Measurements from ENCODE around the gene NRDE2.

The NRDE2 gene

GRCh38 chr14:90296641-90297040 is 35.1 kb downstream of the NRDE2 start:
- Histone ChIP-seq H3K4me1 (ENCODE audit: insufficient read depth, low read length) (no peaks in the 10 kb centered on the region), H3K36me3 (ENCODE audit: insufficient read depth, low read length) (peaks cover 5% of the 10 kb centered on the region), H3K9ac (ENCODE audit: low read depth, low read length) (no peak overlapping the region), H3K9me3 (ENCODE audit: control insufficient read depth, insufficient read depth, low read length) (no peaks in the 10 kb centered on the region)

GRCh38 chr14:90295870-90296516 is 35.7 kb downstream of the NRDE2 start:
- H3K36me3 ChIP-seq (ENCODE audit: insufficient read depth, low read length): peaks cover 5% of the 10 kb centered on the region
- no peaks in the 10 kb centered on the region for H3K4me1 ChIP-seq (ENCODE audit: insufficient read depth, low read length)
- H3K9me3 ChIP-seq (ENCODE audit: control insufficient read depth, insufficient read depth, low read length): no peaks in the 10 kb centered on the region
- H3K9ac ChIP-seq (ENCODE audit: low read depth, low read length): no peak overlapping the region

DNA sequence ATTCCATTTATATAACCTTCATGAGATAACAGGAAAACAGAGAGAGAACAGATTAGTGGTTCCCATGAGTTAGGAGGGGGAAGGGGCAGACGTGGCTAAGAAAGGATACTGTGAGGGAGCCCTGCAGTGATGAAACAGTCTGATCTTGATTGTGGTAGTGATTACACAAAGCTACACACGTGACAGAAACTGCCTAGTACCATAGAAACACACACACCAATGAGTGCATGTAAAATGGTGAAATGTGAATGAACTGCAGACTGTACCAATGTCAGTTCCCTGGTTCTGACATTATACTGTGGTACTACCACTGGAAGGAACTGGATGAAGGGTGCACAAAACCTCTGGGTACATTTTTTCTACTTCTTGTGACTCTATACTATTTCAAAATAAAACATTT is 36.9 kb downstream of the NRDE2 start:
- Histone ChIP-seq H3K9me3 (ENCODE audit: control insufficient read depth, insufficient read depth, low read length) (no peaks in the 10 kb centered on the region), H3K36me3 (ENCODE audit: insufficient read depth, low read length) (peaks cover 5% of the 10 kb centered on the region; the same call in 1 of the 2 replicates), H3K4me1 (ENCODE audit: insufficient read depth, low read length) (no peaks in the 10 kb centered on the region), H3K9ac (ENCODE audit: low read depth, low read length) (no peak overlapping the region)

GRCh38 chr14:90293766-90294730 is 37.7 kb downstream of the NRDE2 start:
- Histone ChIP-seq H3K36me3 (ENCODE audit: insufficient read depth, low read length) (peaks cover 5% of the 10 kb centered on the region; the same call in 1 of the 2 replicates), H3K9ac (ENCODE audit: low read depth, low read length) (no peak overlapping the region)

DNA sequence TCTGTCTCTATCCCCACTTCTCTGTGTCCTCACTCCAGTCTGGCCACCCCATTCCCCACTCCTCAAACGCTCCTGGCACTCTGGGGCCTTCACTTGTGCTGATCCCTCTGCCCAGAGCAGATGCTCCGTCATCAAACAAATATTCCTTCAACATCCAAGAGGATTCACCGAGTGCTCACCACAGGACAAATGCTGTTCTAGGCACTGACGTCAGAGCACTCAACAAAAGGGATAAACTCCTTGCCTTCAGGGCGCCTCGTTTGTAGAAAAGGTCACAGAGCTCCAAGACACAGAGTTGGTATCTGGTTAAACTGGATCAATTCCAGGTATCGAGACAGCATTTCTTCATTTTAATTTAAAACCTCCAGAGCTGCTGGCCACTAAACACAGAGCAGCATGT is 40.0 kb downstream of the NRDE2 start:
- H3K4me1 ChIP-seq (ENCODE audit: insufficient read depth, low read length): no peaks in the 10 kb centered on the region
- no peaks in the 10 kb centered on the region for H3K9me3 ChIP-seq (ENCODE audit: control insufficient read depth, insufficient read depth, low read length)
- H3K36me3 ChIP-seq (ENCODE audit: insufficient read depth, low read length): peaks cover 5% of the 10 kb centered on the region; the same call in 1 of the 2 replicates

More at GRCh38 chr14:90293766-90294730, 37.7 kb downstream of the NRDE2 start:
- H3K4me1 ChIP-seq (ENCODE audit: insufficient read depth, low read length): no peaks in the 10 kb centered on the region
- no peaks in the 10 kb centered on the region for H3K9me3 ChIP-seq (ENCODE audit: control insufficient read depth, insufficient read depth, low read length)

GRCh38 chr14:90290337-90291011 is 41.3 kb downstream of the NRDE2 start:
- Histone ChIP-seq H3K4me1 (ENCODE audit: insufficient read depth, low read length) (no peaks in the 10 kb centered on the region), H3K9ac (ENCODE audit: low read depth, low read length) (no peak overlapping the region), H3K36me3 (ENCODE audit: insufficient read depth, low read length) (peaks cover 3% of the 10 kb centered on the region), H3K9me3 (ENCODE audit: control insufficient read depth, insufficient read depth, low read length) (no peaks in the 10 kb centered on the region)

More for the DNA sequence above, 40.0 kb downstream of the NRDE2 start:
- H3K9ac ChIP-seq (ENCODE audit: low read depth, low read length): no peak overlapping the region

DNA sequence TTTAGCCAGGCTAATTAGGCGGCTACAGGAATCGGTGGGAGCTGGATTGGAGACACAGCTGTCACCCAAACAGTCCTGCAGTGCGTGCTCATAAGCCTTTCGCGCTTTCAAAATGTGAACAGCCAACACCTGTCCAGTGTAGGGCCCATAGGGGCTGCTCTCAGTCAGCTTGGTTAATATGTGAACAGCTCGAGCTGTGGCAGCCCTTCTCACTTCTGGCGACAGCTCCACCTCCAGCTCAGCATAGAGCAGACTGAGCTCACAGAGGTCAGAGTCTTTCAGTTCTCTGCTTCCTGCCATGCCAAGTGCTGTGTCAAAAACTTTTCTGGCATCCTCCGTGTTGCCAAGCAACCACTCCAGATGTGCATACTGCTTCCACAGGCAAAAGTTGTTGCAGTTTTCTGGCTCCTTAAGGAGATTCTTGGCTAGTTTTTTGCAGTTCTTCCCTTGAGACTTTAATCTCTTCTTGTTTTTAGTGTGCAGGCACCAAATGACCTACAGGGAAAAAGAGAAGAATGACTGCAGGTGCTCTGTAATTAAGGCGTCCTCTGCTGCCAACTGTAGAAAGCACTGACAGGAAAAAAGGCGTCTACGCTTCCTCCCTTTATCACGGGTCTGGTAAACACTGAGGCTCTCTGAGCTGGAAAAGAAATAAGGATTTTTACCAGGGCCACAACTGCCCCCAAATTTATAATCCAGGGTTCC is 42.9 kb downstream of the NRDE2 start:
- Histone ChIP-seq H3K9ac (ENCODE audit: low read depth, low read length) (no peak overlapping the region), H3K36me3 (ENCODE audit: insufficient read depth, low read length) (peaks cover 3% of the 10 kb centered on the region), H3K9me3 (ENCODE audit: control insufficient read depth, insufficient read depth, low read length) (no peaks in the 10 kb centered on the region), H3K4me1 (ENCODE audit: insufficient read depth, low read length) (no peaks in the 10 kb centered on the region)

DNA sequence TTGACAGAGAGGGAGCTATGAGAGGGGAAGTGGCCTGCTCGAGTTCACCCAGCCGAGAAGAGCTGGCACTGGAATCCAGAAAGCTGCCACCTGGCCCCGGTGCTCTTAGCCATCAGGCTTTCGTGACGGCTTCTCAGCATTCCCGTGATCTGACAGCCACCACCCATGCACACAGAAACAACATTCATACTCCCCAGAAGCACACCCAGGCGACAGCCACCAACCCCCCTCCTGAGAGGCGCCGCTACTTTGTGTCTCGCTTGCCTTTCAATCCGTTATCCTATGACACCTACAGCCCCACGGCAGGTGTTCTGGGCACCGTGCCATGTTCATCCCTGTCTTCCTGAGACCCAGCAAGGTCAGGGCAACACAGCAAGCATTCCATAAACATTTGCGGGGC is 44.0 kb downstream of the NRDE2 start:
- Histone ChIP-seq H3K36me3 (ENCODE audit: insufficient read depth, low read length) (peaks cover 3% of the 10 kb centered on the region), H3K4me1 (ENCODE audit: insufficient read depth, low read length) (no peaks in the 10 kb centered on the region), H3K9me3 (ENCODE audit: control insufficient read depth, insufficient read depth, low read length) (no peaks in the 10 kb centered on the region)

DNA sequence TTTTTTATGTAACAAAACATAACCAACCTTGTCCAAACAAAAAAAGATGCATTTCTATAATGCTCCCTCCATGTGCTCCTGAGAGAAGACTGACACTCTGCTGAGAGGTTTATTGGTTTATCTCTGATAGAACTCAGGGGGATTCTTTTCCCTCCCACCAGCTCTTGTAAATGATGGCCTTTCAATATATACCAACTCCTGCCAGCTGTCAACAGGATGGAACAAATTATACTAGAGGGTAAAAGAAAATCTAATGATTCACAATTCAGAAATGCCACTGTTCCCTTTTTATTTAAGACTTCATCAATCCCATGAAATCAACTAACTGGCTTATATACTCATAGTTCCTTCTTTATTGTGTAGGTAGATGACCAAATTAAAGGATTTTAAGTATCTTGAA is 50.0 kb downstream of the NRDE2 start:
- Histone ChIP-seq H3K9me3 (ENCODE audit: control insufficient read depth, insufficient read depth, low read length) (no peaks in the 10 kb centered on the region), H3K4me1 (ENCODE audit: insufficient read depth, low read length) (no peaks in the 10 kb centered on the region), H3K36me3 (ENCODE audit: insufficient read depth, low read length) (no peaks in the 10 kb centered on the region; the same call in none of the 2 replicates), H3K9ac (ENCODE audit: low read depth, low read length) (no peak overlapping the region)

More for the DNA sequence above, 44.0 kb downstream of the NRDE2 start:
- no peak overlapping the region for H3K9ac ChIP-seq (ENCODE audit: low read depth, low read length)

DNA sequence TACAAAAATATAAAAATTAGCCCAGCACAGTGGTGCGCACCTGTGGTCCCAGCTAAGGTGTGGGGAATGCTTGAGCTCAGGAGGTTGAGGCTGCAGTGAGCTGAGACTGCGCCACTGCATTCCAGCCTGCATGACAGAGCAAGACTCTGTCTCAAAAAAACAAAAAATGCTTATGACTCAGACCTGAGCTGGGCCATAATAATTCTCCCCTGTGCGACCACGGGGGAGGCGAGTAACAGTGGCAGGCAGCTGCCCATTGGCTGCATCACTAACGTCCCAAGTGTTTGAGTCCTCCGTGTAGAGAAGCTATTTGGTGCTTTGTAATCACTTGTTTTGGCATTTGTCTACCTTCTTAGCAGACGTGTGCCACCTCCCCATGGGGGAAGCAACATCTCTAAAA is 50.5 kb downstream of the NRDE2 start:
- Histone ChIP-seq H3K9me3 (ENCODE audit: control insufficient read depth, insufficient read depth, low read length) (no peaks in the 10 kb centered on the region), H3K36me3 (ENCODE audit: insufficient read depth, low read length) (no peaks in the 10 kb centered on the region; the same call in none of the 2 replicates), H3K4me1 (ENCODE audit: insufficient read depth, low read length) (no peaks in the 10 kb centered on the region), H3K9ac (ENCODE audit: low read depth, low read length) (no peak overlapping the region)

DNA sequence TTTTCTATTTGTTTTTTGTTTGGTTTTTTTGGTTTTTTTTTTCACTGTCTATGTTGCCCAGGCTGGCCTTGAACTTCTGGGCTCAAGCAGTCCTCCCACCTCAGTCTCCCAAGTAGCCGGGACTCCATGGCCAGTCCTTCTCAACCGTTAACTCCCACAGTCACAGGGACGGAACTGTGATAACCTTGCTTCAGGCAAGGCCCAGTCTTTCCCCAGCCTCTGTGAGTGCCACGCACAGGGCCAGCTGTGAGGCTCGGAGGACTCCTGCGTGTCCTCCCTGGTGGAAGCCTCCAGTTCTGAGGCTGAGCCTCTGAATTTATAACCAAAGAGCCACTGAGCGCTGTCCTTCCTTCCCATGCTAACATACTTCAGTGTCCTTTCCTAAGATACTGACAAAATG is 51.6 kb downstream of the NRDE2 start:
- no peak overlapping the region for H3K9ac ChIP-seq (ENCODE audit: low read depth, low read length)
- no peaks in the 10 kb centered on the region for H3K4me1 ChIP-seq (ENCODE audit: insufficient read depth, low read length)
- no peaks in the 10 kb centered on the region for H3K36me3 ChIP-seq (ENCODE audit: insufficient read depth, low read length)
- no peaks in the 10 kb centered on the region for H3K9me3 ChIP-seq (ENCODE audit: control insufficient read depth, insufficient read depth, low read length)

DNA sequence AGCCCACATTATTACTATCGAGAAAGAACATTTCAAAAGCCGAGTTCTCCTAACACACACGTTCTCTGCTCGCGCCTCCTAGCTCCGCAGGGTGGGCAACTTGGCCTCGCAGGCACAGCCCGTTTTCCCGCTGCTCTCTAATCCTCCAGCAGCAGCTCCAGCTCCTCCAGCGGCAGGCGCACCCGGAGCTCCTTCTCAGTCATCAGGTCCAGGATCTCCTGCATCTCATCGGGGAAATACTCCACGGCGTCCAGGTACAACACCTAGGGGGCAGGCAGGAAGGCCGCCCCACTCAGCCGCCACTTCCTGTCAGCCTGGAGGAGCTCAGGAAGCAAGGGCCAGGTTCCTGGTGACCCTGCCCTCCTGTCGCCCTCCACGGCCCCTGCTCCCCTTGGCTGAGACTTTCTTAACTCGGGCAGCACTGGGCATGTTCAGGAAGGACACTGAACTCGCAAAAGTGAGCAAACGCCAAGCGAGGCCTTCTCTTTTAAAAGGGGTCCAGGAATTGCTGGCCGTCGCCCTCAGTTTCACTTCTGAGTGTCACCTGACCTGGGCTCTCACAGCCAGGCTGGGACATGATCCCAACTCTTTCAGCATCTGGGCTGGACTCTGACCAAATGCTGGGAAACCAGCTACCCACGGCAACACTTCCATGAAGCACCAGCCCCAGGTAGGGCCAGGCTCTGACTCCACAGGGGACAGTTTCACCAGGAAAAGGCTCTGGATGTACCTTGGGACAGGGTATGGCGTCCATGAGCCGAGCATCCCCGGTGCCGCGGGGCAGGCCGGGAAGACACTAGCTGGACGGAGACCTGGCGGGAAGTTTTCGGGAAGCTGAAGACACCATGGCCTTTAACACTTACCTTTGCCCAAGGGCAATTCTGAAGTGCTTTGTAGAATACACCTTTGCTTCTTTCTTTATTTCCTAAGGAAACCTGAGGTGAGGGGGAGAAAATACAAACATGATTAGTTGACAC is 53.3 kb downstream of the NRDE2 start:
- Histone ChIP-seq H3K36me3 (ENCODE audit: insufficient read depth, low read length) (no peaks in the 10 kb centered on the region), H3K9ac (ENCODE audit: low read depth, low read length) (no peak overlapping the region)

GRCh38 chr14:90277581-90278198 is 54.1 kb downstream of the NRDE2 start:
- peaks cover 4% of the 10 kb centered on the region; the same call in 1 of the 2 replicates for H3K36me3 ChIP-seq (ENCODE audit: insufficient read depth, low read length)
- H3K4me1 ChIP-seq (ENCODE audit: insufficient read depth, low read length): no peaks in the 10 kb centered on the region
- H3K9me3 ChIP-seq (ENCODE audit: control insufficient read depth, insufficient read depth, low read length): no peaks in the 10 kb centered on the region
- no peak overlapping the region for H3K9ac ChIP-seq (ENCODE audit: low read depth, low read length)

More for the DNA sequence above, 53.3 kb downstream of the NRDE2 start:
- Histone ChIP-seq H3K4me1 (ENCODE audit: insufficient read depth, low read length) (no peaks in the 10 kb centered on the region), H3K9me3 (ENCODE audit: control insufficient read depth, insufficient read depth, low read length) (no peaks in the 10 kb centered on the region)
